Stimulated activated CD8-positive, alpha-beta memory T cell treated with anti-CD3 and anti-CD28 coated beads, Interleukin-4, amount 100 ng/mL, for 1 hour (primary cell): ENCODE measurements around the gene TRIM63.
"Not testable (repeated sequence)": the region's sequence is repeated elsewhere in the genome, so short reads cannot be mapped to it uniquely, and the experiment has no call there.

Experiments used
- DNase-seq, 2 donors: peaks; one replicate each; pipeline ENCODE4 v3.0.0-alpha.2; 2020; ENCODE audit warnings: low read depth in 2 of 2, low spot score in 1 of 2

The TRIM63 gene

DNA sequence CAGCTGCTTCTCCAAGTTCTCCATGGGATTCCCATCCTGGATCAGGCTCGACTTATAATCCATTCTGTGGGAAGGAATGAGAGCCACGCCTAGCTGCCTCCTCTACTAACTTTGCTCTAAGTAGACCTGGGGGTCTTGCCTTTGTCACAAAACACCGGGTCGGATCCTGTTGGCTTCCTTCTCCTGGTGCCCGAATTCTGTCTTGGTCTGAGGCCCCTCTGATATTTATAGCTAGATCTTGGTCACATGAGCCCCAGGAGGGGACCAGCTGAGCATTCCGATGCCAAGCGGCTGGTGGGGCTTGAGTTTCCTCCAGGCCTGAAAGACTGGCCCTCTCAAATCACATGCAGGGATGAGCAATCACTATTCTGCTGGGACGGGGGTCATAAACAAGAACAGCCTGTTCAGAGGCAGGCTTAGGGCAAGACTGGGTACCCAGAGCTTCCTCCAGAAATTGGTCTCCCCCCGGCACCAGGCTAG, at the start of gene TRIM63:
Gene TRIM63, minus strand, starts transcription at position 199 of the 480 bp plus-strand sequence. Its CDS starts 136 bp downstream, at position 63.
- no peak for DNase-seq

DNA sequence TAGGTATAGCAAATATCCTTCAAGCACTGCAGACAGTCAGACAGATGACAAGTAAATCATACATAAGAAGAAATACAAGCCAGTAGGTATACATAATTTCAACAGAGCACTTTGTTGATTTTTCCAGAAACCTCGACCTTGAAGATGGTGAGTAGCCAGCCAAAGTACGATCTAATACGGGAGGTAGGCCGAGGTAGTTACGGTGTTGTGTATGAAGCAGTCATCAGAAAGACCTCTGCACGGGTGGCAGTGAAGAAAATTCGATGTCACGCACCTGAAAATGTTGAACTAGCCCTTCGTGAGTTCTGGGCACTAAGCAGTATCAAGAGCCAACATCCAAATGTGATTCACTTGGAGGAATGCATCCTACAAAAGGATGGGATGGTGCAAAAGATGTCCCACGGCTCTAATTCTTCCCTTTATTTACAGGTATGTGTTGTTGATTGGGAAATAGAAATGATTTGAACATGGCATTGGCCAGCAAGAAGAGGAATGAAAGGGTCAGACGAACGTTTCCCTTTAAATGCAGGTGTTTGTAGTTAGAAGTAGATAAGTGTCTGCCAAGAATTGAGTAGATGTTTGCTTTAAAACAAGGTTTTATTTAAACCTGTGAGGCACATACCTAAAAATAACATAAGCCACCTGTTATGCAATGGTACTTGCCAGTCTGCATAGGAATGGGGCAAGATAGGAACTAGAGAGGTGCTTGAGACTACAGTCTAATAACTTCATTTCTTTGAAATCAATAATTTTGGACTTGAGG, 46.9 kb upstream of the TRIM63 start:
- DNase-seq: no peak

DNA sequence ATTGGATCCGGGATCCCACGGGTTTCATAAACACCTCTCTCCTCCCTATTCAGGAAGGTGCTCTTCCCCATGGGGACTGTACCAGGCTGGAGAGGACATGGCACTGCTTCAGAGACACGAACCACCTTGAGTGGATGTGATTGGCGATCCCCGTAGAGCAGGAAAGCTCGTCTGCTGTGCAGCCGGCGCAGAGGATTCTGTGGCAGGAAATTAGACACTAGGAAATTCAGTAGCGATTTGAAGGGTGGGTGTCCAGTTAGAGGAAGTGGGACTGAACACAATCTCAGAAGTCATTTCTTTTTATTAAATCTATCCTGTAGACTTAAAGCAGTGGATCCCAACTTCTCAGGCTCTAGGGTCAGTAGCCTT, 45.0 kb upstream of the TRIM63 start:
- DNase-seq: no peak

DNA sequence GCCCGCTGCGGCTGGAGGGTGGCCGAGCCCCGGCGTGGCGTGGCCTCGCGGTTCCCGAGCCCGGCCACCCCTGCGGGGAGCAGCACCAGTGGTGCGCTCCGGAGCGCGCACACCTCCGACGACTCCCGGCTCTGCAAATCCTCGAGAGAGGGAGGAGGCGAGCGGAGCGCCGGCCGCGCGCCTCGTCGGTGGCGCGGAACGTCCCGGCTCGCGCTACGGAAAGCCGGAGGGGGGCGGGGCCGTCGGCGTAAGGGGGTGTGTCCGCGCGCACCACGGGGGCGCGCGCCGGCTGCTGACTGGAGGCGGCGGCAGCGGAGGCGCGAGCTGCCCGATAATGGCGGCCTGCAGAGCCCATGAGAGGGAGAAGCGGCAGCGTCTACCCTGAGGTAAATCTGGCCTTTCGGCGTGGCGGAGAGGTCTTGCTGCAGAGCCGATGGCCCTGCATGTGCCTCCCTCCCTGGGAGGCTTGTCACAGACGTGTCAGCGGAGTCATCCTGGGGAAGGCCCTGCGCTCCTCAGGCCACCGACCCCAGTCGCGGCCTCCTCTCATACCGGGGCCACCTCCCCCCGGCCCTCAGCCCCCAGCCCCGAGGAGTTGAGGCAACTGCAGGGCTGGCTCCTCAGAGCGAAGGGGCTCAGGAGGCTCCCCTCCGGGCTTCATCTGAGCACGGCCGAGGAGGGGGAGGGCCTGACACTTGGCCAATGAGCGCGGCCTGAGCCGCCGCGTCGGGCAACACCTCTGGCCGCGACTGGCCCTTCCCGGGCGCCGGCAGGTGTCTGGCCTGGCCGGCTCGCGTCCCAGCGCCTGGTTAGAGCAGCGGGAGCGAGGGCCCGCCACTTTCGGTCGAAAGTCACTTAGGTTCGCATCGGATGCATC, 44.3 kb upstream of the TRIM63 start, which contains the start of gene PDIK1L:
Gene PDIK1L, plus strand, starts transcription at position 295 of the 877 bp plus-strand sequence. CDS start 2,485 bp downstream, outside the sequence.
- peak; percentile 86 to 91 for DNase-seq

DNA sequence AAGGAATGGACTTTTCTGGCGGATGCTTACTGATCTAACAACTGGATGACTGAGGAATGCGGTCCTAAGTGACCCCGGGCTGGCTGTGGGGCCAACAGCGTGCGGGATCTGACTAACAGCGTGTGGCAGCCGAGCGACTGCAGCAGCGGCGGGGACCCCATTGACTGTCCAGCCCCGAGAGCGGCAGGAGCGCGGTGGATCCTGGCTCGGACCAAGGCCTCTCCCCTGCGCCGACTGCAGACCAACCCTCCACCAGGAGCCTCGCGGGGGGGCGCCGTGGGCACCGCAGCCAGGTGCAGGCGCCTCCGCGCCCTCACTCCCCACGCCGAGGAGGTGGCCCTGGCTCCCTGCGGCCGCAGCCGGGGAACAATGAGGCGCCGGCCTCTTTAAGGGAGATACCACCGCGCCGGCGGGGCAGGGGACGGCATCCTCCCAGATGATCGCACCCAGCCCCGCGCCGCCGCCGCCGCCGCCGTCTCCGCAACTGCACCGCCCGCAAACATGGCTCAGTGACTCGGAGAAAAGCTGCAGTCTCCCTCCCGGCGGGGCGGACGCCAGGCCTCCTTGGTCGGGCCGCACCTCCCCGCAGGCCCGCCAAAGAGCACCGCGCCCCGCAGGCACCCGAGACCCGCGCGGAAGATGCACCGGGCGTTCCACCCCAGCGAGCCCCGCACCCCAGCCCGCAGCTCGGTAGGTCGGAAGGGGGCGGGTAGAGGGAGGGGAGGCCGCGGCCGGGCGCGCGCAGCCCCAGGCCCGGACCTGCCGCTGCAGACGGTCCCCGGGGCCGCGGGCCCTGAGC, 43.5 kb upstream of the TRIM63 start:
- DNase-seq: peak; percentile 41 to 42

DNA sequence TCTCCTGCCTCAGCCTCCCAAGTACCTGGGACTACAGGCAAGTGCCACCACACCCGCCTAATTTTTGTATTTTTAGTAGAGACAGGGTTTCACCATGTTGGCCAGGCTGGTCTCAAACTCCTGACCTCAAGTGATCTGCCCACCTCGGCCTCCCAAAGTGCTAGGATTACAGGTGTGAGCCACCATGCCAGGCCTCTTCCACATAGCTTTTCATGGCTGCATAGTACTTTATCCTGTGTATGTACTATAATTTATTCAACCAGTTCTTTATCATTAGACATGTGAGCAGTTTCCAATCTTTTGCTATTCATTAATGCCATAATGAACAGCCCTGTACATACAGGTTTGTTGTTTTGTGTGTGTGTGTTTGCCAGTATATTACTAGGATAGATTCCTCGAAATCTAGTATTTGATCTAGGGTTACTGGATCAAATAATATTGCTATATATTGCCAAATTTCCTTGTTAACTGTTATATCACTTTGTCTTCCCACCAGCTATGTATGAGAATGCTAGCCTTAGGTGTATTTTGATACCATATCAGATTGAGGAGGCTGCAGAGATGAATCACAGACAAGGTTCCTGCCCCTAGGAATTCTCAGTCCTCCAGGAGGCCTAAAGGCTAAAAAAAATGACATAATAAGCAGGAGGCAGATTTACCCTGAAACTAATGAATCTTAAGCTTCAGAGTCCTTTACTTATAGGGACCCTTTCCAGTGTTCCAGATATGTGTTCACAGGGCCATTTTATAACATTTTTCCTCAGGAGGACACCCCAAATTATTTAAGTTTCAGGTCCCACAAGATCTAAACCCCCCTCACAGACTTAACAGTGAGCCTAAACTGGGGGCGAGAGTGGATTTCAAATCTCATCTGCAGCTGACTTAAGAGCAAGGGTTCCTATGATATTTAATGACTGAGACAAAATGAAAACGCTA, 42.1 kb upstream of the TRIM63 start:
- DNase-seq: no peak

DNA sequence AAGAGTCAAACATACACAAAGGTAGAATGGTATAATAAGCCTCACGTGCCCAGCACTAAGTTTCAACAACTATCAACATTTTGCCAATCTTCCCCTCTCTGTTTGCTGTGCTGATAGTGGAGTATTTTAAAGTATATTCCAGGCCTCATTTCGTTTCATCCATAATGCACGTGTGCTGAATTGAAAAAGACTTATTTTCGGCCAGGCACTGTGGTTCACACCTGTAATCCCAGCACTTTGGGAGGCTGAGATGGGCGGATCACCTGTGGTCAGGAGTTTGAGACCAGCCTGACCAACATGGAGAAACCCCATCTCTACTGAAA, 37.8 kb upstream of the TRIM63 start:
- DNase-seq: not testable (repeated sequence)

DNA sequence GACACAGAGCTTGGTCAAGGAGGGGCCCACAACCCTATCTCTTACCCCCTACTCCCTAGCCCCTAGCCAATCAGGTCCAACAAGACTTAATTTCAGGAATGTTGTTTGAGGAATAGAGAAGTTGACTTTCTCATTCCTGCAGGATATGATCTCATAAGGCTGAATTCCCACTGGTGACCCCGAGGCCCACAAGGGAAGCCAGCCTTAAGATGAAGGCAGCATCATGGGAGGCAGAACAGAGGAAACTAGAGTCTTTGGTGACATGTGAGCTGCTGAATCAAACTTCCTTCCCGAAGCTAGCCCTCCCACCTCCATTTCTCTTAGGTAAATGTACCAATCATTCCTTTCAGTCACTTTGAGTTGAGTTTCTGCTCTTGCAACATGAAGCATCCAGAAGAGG, 35.1 kb upstream of the TRIM63 start:
- DNase-seq: no peak

DNA sequence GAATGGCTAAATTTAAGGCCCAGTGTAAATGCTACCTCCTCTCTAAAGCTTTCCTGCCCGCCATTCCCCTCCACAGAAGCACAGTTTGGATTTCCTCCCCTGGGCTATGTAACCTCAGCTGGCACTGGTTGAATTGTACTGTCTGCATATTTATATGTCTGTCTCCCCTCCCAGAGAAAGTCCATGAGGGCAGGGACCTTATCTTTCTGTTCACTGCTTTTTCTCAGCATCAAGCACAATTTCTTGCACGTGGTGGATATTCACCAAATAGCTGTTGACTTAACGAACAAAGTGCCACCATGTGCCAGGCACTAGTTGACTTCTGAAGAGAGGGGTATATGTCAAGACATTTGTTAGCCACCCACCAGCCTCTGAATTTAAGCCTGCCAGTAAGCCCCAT, 34.7 kb upstream of the TRIM63 start:
- no peak for DNase-seq

DNA sequence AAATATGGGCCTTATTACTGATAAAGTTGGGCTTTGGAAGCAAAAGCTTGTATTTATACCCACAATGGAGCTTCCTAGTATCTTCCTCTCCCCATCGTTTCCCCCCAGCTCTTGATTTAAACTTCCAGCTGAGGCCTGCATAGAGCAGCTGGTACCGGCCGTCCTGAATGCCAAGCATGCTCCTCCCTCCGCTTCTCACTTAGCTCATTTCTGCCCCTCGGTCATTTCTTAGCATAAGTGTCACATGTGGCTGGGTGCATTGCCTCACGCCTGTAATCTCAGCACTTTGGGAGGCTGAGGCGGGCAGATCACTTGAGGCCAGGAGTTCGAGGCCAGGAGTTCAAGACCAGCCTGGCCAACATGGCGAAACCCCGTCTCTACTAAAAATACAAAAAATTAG, 32.8 kb upstream of the TRIM63 start:
- not testable (repeated sequence) for DNase-seq

DNA sequence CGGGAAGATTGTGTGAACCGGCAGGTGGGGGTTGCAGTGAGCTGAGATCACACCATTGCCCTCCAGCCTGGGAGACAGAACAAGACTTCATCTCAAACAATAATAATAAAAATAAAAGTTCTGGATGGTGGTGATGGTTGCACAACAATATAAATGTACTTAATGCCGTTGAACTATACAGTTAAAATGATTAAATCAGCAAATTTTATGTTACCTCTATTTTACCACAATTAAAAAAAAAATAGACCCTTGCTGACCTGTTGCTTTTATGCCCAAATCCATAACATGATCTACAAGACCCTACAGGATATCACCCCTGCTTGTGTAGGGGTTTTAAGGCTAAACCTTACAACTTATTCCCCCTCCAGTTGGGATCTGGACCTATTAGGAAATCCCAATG, 32.4 kb upstream of the TRIM63 start:
- DNase-seq: no peak

DNA sequence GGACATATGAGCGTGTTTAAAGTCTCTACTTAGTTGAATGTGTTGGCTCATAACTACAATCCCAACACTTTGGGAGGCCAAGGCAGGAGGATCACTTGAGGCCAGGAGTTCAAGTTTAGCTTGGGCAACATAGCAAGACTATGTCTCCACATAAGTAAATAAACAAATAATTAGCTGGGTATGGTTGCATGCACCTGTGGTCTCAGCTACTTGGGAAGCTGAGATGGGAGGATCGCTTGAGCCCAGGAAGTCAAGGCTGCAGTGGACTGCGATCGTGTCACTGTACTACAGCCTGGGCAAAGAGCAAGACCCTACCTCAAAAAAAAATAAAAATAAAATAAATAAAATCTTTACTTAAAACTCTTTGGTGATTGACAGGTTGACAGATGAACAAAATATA, 31.2 kb upstream of the TRIM63 start:
- no peak for DNase-seq

DNA sequence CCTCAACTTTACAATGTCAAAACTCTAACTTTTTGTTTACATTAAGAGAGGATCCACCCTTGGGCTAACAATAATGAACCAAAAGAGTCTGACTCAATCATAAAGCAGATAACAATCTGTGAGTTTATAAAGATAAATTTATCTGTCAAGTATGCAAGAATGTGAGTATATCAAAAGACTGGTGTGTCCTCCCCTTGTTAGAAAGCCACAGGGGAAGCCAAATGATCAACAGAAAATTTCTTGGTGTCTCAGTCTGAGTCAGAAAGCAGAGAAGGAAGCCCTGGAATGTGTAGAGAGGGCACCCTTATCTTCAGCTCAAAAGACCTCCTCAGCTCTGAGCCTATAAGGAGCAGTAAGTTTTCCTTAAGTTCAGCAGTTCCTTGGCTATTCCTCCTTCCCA, 30.3 kb upstream of the TRIM63 start:
- no peak for DNase-seq

DNA sequence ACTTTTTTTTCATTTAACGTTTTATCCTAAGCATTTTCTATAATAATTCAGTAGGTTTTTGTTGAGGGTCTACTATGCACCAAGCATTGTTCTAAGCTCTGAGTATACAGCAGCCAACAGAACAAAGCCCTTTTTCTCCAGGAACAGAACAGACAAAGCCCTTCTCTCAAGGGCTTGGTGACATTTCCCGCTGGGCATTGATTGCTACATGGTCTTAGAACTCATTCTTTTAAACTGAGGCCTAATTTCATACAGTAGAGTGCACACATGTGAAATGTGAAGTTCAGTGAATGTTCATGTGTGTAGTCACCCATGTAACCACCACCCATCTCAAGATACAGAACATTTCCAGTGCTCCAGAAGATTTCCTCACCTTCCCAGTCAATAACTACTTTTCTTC, 29.0 kb upstream of the TRIM63 start:
- DNase-seq: no peak

DNA sequence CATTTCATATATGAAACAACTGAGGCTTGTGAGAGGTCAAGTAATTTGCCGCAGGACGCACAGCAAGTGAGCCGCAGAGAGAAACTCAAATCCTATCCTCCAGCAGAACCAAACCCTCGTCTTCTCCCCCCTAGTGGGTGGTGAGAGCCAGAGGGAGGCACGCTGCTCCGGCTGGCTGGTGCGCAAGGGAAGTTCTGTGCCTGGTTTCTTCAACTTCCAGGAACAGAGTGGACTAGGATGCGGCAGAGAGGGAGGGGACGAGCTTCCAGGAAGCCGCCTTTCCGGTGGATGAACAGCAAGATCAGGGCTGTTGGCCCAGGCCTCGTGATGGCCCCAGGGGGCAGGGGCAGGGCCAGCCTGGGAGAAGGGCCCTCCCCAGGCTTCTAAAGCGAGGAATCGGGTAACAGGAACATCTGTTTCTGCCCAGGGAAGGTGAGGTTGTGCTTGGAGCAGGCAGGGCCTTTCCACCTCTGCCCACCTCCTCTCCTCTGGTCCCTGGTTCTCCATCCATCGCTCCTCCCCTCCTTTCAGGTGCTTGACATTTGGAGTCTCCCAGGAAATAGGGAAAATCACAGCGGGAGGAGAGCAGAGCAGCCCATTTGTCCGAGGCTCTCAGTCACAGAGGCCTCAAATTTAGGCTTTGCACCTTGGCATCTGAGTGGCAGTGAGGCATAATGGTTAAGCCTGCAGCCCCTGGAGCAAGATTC, 27.4 kb upstream of the TRIM63 start:
- DNase-seq: no peak

DNA sequence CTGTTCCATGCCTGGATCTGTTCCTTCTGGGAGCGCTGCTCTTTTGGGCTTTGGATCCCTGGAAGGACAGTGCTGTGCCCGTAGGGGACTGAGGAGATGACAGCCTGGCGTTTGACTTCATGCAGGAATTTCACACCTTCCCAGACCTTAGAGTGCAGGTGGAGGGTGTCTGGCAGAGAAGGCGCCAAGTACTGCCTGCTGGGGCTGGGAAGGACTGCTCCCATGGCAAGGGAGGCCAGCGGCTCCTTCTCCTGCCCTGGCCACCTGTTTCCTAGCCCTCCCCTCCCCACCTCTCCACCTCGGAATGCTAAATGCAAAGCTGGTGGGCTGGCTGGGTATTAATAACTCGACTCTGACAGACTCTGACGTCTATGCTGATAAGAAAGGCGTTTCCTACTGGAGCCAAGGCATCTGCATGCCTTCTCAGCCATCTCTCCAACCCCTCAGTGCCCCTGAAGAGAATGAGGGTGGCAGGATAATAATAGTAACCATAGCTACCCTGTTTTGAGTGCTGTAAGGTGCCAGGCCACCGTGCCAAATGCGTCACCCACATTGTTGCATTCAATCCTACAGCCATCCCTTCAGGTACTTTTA, 26.7 kb upstream of the TRIM63 start:
- no peak for DNase-seq

DNA sequence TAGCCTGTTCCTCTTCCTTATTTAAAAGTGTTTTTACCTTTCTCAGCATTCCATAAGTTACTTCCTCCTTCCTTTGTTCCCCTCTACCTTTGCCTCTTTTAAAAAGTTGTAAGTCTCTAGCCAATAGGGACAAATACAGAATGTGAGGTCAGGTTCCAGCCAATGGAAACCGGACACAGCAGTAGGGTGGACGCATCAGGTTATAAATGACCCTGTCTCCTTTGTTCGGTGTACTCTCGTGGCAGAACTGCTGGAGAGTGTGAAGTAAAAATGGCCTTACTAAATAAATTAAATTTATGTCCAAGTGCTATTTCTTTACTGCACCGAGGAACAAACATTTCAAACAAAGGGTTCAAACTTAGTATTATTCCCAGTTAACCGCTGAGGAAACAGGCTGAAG, 26.1 kb upstream of the TRIM63 start:
- DNase-seq: not testable (repeated sequence)

DNA sequence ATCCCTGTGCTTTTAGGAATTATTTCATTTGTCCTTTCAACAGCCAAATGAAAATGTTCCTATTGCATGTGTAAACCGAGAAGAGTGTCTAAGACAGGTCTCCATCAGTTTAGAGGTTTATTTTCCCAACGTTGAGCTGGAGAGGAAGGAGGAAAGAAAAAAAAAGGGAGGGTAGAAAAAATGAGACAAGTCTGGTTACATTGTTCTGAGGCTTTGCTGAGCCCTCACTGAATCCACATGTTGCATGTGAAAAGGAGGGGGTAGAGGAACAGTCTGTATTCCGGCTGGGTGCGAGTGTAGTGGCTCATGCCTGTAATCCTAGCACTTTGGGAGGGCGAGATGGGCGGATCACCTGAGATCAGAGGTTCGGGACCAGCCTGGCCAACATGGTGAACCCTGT, 25.0 kb upstream of the TRIM63 start:
- DNase-seq: no peak

DNA sequence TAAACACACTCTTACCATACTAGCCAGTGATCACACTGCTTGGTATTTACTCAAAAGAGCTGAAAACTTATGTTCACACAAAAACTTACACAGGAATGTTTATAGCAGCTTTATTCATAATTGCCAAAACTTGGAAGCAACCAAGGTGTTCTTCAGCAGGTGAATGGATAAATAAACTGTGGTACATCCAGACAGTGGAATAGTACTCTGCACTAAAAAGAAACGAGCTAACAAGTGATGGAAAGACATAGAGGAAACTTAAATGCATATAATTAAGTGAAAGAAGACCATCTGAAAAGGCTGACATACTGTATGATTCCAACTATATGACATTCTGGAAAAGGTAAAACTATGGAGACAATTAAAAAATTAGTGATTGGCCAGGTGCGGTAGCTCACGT, 23.5 kb upstream of the TRIM63 start:
- DNase-seq: no peak
